ENCODE measurements around the gene MC2R. TPM values are rescaled to one million over a fixed set of nuclear protein-coding genes. Genes with fewer than 3 reads are reported as not detected.
"Not testable (repeated sequence)": the region's sequence is repeated elsewhere in the genome, so short reads cannot be mapped to it uniquely, and the experiment has no call there.

Gene MC2R
- total RNA-seq, 2 donors from 2014 or later: not detected

DNA sequence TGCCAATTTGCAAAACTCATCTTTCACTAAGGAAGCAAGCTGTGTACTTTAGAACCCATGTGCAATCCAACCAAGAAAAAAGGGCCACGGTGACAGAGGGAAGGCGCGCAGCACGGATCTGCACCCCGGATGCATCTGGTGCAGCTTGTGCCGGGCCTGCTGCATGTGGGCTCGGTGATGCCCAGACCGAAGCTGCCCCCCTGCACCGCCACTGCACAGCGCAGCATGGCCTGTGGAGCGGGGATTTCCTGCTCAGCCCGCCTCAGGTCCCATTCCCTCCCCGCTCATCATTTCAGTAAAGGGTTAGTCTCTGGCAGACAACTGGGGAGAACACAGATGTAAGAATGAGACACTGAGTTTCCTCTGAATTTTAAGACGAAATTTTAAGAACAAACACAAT, 43.0 kb downstream of the MC2R start:
- TF ChIP-seq CTCF (IDR thresholded peaks at IDR 0.05): no peak
- no peak overlapping the region for H3K4me3 ChIP-seq
- H3K36me3 ChIP-seq: no peaks in the 10 kb centered on the region
- no peak overlapping the region for H3K27ac ChIP-seq
- no peaks in the 10 kb centered on the region for H3K4me1 ChIP-seq (ENCODE audit: control insufficient read depth in 1 of 2, low read depth in 2 of 2)
- H3K27me3 ChIP-seq (replicated peaks; ENCODE audit: insufficient read depth): no peaks in the 10 kb centered on the region
- no peak for ATAC-seq (ENCODE audit: insufficient number of reproducible peaks, low FRiP score, low read depth)
- DNase-seq (ENCODE audit: low spot score): no peak
- no peaks in the 10 kb centered on the region for H3K9me3 ChIP-seq

- Histone ChIP-seq H3K27me3 (replicated peaks; ENCODE audit: insufficient read depth) (no peaks in the 10 kb centered on the region), H3K4me3 (no peak overlapping the region), H3K27ac (no peak overlapping the region), H3K9me3 (no peaks in the 10 kb centered on the region), H3K36me3 (no peaks in the 10 kb centered on the region), H3K4me1 (ENCODE audit: control insufficient read depth in 1 of 2, low read depth in 2 of 2) (no peaks in the 10 kb centered on the region)
- DNase-seq (ENCODE audit: low spot score) (no peak), ATAC-seq (ENCODE audit: insufficient number of reproducible peaks, low FRiP score, low read depth) (no peak)
- TF ChIP-seq CTCF (IDR thresholded peaks at IDR 0.05): no peak
Observed at GRCh38 chr18:13871701-13872100, 43.6 kb downstream of the MC2R start.

- Histone ChIP-seq H3K4me3 (no peak overlapping the region), H3K36me3 (no peaks in the 10 kb centered on the region), H3K27me3 (replicated peaks; ENCODE audit: insufficient read depth) (no peaks in the 10 kb centered on the region), H3K4me1 (ENCODE audit: control insufficient read depth in 1 of 2, low read depth in 2 of 2) (no peaks in the 10 kb centered on the region), H3K27ac (no peak overlapping the region), H3K9me3 (no peaks in the 10 kb centered on the region)
- TF ChIP-seq CTCF (IDR thresholded peaks at IDR 0.05): no peak
- ATAC-seq (ENCODE audit: insufficient number of reproducible peaks, low FRiP score, low read depth): no peak
- DNase-seq (ENCODE audit: low spot score): no peak
Observed at GRCh38 chr18:13868501-13869271, 46.6 kb downstream of the MC2R start.

DNA sequence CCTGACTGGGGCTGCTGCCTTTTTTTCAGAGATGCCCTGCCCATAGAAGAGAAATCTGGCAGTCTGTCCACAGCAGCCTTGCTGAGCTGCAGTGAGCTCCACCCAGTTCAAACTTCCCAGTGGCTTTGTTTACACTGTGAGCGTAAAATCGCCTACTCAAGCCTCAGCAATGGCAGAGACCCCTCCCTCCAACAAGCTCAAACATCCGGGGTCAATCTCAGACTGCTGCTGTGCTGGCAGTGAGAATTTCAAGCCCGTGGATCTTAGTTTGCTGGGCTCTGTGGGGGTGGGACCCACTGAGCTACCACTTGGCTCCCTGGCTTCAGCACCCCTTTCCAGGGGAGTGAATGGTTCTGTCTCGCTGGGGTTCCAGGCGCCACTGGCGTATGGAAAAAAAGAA, 52.4 kb downstream of the MC2R start:
- H3K27ac ChIP-seq; H3K9me3 ChIP-seq; H3K36me3 ChIP-seq; DNase-seq (ENCODE audit: low spot score); H3K4me3 ChIP-seq; H3K4me1 ChIP-seq (ENCODE audit: control insufficient read depth in 1 of 2, low read depth in 2 of 2); H3K27me3 ChIP-seq (replicated peaks; ENCODE audit: insufficient read depth); ATAC-seq (ENCODE audit: insufficient number of reproducible peaks, low FRiP score, low read depth): not testable (repeated sequence)

GRCh38 chr18:13849791-13850190, 65.5 kb downstream of the MC2R start:
- no peaks in the 10 kb centered on the region for H3K9me3 ChIP-seq
- no peak for DNase-seq (ENCODE audit: low spot score)
- ATAC-seq (ENCODE audit: insufficient number of reproducible peaks, low FRiP score, low read depth): no peak

More at GRCh38 chr18:13849791-13850190, 65.5 kb downstream of the MC2R start:
- Histone ChIP-seq H3K27me3 (replicated peaks; ENCODE audit: insufficient read depth) (no peaks in the 10 kb centered on the region), H3K4me3 (no peak overlapping the region), H3K4me1 (ENCODE audit: control insufficient read depth in 1 of 2, low read depth in 2 of 2) (no peaks in the 10 kb centered on the region), H3K36me3 (no peaks in the 10 kb centered on the region), H3K27ac (no peak overlapping the region)
- TF ChIP-seq CTCF (IDR thresholded peaks at IDR 0.05): no peak
